Measurements from ENCODE around the gene SHISA3. TPM values are rescaled to one million over a fixed set of nuclear protein-coding genes. Genes with fewer than 3 reads are reported as not detected.

SHISA3 gene
- total RNA-seq, 1 experiment from 2014 or later: not detected

- Mint-ChIP-seq H3K4me3 (ENCODE audit: low read depth, unreplicated experiment) (no peak overlapping the region), H3K27ac (ENCODE audit: unreplicated experiment) (no peak overlapping the region), H3K36me3 (ENCODE audit: insufficient read depth, unreplicated experiment) (no peaks in the 10 kb centered on the region), H3K9me3 (ENCODE audit: low read depth, unreplicated experiment) (peaks cover 8% of the 10 kb centered on the region), H3K4me1 (ENCODE audit: low read depth, unreplicated experiment) (no peaks in the 10 kb centered on the region), H3K27me3 (ENCODE audit: unreplicated experiment) (no peaks in the 10 kb centered on the region)
- intact Hi-C loops (cut with micrococcal nuclease; ENCODE audit: unreplicated experiment): no loop called here
- no peak for TF ChIP-seq CTCF (IDR thresholded peaks at IDR 0.05; ENCODE audit: unreplicated experiment)
- CTCF ChIA-PET: no interaction called here
- no peak for DNase-seq
- no TSS peak for BruUV-seq (replicated peaks)
Observed at GRCh38 chr4:42440083-42440482, 42.8 kb downstream of the SHISA3 start.

GRCh38 chr4:42442601-42443000 lies 45.3 kb downstream of the SHISA3 start:
- Mint-ChIP-seq H3K4me3 (ENCODE audit: low read depth, unreplicated experiment) (no peak overlapping the region), H3K27me3 (ENCODE audit: unreplicated experiment) (no peaks in the 10 kb centered on the region), H3K9me3 (ENCODE audit: low read depth, unreplicated experiment) (no peaks in the 10 kb centered on the region), H3K4me1 (ENCODE audit: low read depth, unreplicated experiment) (no peaks in the 10 kb centered on the region), H3K36me3 (ENCODE audit: insufficient read depth, unreplicated experiment) (no peaks in the 10 kb centered on the region), H3K27ac (ENCODE audit: unreplicated experiment) (no peak overlapping the region)
- CTCF ChIA-PET: no interaction called here
- no peak for TF ChIP-seq CTCF (IDR thresholded peaks at IDR 0.05; ENCODE audit: unreplicated experiment)
- intact Hi-C loops (cut with micrococcal nuclease; ENCODE audit: unreplicated experiment): no loop called here
- DNase-seq: no peak
- BruUV-seq (replicated peaks): no TSS peak

- BruUV-seq (replicated peaks): no TSS peak
- Mint-ChIP-seq H3K36me3 (ENCODE audit: insufficient read depth, unreplicated experiment) (no peaks in the 10 kb centered on the region), H3K4me1 (ENCODE audit: low read depth, unreplicated experiment) (no peaks in the 10 kb centered on the region), H3K9me3 (ENCODE audit: low read depth, unreplicated experiment) (no peaks in the 10 kb centered on the region), H3K4me3 (ENCODE audit: low read depth, unreplicated experiment) (no peak overlapping the region), H3K27me3 (ENCODE audit: unreplicated experiment) (no peaks in the 10 kb centered on the region), H3K27ac (ENCODE audit: unreplicated experiment) (no peak overlapping the region)
- TF ChIP-seq CTCF (IDR thresholded peaks at IDR 0.05; ENCODE audit: unreplicated experiment): no peak
- DNase-seq: no peak
- intact Hi-C loops (cut with micrococcal nuclease; ENCODE audit: unreplicated experiment): no loop called here
- CTCF ChIA-PET: no interaction called here
Observed at GRCh38 chr4:42445038-42445437, 47.8 kb downstream of the SHISA3 start.

- no peak for DNase-seq
- CTCF ChIA-PET: no interaction called here
- no peak overlapping the region for H3K4me3 Mint-ChIP-seq (ENCODE audit: low read depth, unreplicated experiment)
- no peaks in the 10 kb centered on the region for H3K4me1 Mint-ChIP-seq (ENCODE audit: low read depth, unreplicated experiment)
- no peak for TF ChIP-seq CTCF (IDR thresholded peaks at IDR 0.05; ENCODE audit: unreplicated experiment)
- intact Hi-C loops (cut with micrococcal nuclease; ENCODE audit: unreplicated experiment): no loop called here
- no peak overlapping the region for H3K27ac Mint-ChIP-seq (ENCODE audit: unreplicated experiment)
- BruUV-seq (replicated peaks): no TSS peak
- H3K36me3 Mint-ChIP-seq (ENCODE audit: insufficient read depth, unreplicated experiment): no peaks in the 10 kb centered on the region
- no peaks in the 10 kb centered on the region for H3K27me3 Mint-ChIP-seq (ENCODE audit: unreplicated experiment)
- H3K9me3 Mint-ChIP-seq (ENCODE audit: low read depth, unreplicated experiment): no peaks in the 10 kb centered on the region
Observed at GRCh38 chr4:42446823-42447222, 49.5 kb downstream of the SHISA3 start.

Other genes starting within 250 kb of the SHISA3 start
- not detected in 2 replicates for gene BEND4, start 244.8 kb upstream of the SHISA3 start, total RNA-seq (2022)

Measured in Calu3 (cell line).